NCI-H2081 (cell line): Measurements from ENCODE around the gene ANKS3.
"Not testable (repeated sequence)": the region's sequence is repeated elsewhere in the genome, so short reads cannot be mapped to it uniquely, and the experiment has no call there.

Source experiments
- DNase-seq, 2 experiments: peaks; one replicate each; lab custom pipeline; 2025; lab: John Stamatoyannopoulos, UW

The ANKS3 gene

DNA sequence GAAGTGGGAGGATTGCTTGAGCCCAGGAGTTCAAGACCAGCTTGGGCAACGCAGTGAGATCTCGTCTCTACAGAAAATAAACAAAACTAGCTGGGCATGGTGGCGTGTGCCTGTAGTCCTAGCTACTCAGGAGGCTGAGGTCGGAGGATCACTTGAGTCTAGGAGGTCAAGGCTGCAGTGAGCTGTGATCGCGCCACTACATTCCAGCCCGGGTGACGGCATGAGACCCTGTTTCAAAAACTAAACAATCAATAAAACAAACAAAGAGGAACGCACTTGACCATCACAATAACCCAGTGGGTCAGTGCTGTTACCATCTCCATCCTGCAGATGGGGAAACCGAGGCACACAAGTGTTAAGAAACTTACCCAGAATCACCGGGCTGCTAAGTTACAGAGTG, 19.2 kb upstream of the ANKS3 start:
- DNase-seq = no peak

DNA sequence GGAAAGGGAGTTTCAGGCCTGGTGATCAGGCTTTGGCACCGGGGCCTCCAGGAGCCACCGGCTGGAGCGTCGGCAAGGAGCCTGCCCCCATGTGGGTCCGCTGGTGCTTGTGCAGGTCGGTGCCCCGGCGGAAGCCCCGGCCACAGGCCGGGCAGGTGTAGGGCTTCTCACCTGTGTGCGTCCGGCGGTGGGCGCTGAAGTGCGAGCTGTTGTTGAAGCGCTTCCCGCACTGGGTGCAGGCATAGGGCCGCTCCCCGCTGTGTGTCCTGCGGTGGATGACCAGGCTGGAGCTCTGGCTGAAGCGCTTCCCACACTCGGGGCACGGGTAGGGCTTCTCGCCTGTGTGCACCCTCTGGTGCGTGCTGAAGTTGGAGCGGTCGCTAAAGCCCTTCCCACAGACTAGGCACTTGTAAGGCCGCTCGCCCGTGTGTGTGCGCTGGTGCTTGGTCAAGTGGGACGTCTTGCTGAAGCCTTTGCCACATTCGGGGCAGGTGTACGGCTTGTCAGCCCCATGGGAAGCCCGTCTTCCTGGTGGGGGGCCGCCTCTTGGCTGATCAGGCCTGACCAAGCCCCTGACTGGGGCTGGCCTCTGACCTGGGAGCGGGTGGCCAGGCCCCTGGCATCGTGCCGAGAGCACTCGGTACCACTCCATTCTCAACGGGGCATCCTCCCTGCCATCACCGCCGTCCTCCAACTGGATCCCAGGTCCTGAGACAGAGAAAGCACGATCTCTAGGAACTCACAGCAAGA, 18.5 kb upstream of the ANKS3 start:
- DNase-seq = no peak

DNA sequence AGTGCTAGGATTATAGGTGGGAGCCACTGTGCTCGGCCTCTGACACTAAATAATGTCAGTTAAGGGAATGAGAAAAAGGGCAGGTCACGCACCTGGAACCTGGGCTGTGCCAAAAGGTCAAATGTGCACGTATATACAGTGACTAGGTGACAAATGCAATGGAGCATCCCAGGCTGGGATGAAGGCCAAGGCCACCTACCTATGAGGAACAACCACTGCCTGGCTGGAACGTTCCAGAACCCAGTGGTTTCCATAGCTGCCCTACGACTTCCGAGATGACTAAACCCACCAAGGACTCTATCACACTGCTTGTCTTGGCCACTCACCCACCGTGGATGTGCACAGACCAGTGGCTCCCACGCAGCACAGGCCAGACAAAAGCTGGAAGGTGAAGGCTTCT, 16.8 kb upstream of the ANKS3 start:
- DNase-seq = no peak

DNA sequence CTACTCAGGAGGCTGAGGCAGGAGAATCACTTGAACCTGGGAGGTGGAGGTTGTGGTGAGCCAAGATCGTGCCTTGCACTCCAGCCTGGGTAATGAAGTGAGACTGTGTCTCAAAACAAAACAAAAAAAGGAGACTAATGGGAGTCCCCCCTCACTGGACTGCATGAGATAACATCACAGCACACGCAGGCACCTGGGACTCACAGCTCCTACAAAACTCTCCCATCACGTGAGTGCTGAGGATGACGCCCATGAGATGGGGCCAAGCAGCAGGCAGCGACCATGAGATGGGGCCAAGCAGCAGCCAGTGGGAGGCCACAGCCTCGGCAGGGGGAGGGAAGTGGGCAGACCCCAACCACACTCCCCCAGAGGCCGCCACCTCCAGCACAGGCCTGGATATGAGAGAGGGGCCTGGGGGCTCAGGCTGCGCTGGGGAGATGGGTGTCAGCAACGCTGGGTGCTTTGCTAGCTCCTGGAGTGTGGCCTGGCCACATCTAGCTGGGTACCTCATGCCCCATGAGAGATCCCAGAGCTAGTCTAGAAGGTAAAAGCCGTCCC, 15.7 kb upstream of the ANKS3 start:
- DNase-seq = no peak

DNA sequence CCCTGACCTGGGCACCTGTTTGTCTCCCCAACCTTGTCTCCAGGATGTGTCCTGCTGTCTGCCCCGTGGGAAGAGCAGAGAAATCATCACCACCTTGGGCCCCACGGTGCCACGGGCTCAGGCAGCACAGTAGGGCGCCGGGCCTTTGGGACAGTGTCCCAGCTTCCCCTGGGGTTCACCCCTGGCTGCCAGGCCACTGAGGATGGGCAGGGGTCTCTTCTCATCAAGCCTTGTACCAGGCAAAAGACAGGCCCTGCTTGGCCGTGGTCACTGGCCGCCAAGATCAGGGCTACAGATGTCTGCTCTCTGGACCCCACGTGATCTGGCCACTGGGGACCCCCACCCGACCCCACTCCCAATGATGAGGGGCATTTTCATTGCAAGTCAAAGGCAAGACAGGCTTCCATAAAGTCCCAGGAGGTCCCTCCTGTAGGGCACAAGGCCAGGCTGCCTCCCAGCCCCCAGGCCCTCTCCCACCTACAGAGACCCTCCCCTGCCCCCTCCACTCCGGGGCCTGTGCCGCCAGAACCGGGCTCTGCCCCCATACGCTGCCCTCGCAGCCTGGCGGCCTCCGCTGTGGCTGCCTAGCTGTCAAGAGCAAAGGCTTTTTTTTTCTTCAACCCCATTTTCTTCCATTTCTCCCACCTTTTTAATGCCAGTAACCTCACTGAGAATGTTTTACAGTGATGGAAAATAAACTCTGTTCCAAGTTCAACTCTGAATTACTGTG, 14.8 kb upstream of the ANKS3 start:
- no peak for DNase-seq

DNA sequence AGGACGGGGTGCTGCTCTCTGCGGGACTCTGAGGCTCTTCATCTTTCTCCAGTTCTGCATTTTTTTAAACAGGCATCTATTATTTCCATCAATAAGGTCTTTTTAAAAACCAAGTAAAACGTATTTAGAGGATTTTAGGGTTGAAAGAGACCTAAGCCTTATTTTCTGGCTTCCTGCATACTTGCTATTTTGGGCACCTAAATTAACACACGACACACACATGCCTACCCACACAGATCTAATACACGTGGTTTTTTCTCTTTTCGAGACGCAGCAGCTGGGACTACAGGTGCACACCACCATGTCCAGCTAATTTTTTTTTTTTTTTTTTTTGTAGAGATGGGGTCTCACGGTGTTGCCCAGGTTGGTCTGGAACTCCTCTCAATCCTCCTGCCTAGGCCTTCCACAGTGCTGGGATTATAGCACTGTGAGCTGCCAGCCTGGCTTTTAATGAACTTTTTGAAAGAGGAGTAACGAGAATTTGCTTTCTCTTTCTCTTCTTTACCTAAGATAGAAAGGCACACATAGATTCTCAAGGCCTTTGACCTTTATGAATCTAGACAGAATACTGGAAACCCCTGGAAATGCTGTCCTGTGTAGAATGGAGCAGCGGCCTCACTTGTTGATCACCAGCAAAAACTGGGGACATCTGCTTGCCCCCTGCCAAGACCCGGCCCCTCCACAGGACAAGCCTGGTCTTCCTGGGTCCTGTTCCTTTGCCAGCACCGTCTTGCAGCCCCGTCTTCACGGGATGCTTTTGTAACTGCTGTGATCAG, 14.0 kb upstream of the ANKS3 start:
- DNase-seq = no peak

DNA sequence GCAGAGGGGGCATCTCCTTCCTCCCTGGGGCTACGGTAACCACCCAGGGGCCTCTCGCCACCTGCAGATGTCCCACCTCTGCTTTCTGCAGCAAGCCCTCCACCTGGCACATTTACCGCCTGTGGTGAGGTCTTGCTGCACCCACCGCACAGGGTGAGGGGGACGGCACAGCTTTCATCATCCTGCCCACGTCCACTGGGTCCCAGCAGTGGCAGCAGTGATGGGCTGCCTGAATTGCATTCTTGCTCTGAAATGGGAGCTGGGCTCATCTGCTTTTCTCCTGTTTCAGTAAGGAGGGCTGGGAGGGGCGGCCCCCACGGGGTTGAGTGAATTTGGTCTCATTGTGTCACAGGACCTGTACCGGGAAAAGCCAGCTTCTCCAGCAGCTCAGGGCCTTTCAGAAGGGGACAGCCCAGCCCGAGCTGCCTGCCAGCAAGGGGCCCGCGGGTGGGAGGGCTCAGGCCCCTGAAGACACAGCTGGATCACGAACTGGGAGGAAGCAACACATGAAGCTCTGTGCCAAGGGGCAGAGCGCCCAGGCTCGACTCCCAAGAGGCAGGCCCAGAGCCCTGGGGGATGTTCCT, 13.0 kb upstream of the ANKS3 start:
- DNase-seq = no peak

DNA sequence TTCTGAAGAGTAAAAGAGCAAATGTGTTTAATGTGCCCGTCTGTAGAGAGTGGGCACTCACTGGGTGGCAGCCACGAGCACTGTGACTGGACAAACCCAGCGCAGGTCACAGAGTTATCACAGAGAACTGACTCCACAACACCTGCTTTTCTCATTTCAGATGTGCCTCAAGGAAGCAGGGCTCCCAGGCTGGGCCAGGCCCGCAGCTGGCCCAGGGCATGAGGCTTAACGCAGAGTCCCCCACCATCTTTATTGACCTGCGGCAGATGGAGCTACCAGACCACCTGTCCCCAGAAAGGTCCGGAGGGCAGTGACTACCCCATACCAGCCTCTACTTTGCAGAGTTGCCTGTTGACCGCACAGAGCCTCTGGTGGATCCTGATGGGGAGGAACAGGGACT, 12.1 kb upstream of the ANKS3 start:
- DNase-seq = no peak

DNA sequence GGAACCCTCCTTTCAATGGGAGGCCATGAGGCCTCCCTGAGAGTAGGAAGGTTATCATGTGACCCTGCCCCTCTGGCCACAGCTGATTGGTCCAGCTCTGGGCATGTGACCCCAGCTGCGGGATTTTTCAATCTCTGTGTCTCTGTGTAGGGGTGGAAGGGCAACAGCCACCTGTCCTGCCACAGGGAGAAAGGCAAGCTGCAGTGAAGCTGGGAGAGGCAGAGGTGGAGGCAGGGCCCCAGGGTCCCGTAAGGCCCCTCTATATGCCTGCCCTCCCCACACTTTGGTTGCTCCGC, 11.2 kb upstream of the ANKS3 start:
- DNase-seq = no peak

DNA sequence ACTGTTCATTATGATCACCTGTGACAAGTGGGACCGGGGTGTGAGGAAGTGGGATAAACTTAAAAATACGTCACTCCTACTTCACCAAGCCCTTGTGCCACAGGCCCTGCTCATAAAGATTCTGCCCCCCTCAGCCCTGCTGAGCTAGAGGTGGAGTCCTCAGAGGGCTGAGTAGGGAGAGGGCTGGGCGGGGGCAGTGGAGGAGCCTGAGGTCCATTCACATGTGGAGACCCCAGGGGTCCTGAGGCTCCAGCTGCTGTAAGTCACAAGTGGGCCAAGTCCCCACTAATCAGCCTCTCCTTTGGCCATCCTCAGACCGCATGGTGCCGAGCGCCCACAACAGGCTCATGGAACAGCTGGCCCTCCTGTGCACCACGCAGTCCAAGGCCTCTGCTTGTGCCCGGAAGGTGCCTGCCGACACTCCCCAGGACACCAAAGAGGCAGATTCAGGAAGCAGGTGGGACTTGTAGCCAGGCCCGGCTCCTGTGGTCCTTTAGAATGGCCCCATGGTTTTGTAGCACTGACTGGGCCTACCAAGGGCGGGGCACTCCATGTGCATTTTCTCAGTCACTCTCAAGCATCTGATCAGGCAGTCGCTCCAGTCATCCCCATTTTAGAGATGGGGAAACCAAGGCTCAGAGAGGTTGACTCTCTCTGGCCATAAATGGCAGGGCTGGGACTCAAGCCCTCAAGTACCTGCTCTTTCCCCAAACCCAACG, 10.6 kb upstream of the ANKS3 start:
- no peak for DNase-seq

DNA sequence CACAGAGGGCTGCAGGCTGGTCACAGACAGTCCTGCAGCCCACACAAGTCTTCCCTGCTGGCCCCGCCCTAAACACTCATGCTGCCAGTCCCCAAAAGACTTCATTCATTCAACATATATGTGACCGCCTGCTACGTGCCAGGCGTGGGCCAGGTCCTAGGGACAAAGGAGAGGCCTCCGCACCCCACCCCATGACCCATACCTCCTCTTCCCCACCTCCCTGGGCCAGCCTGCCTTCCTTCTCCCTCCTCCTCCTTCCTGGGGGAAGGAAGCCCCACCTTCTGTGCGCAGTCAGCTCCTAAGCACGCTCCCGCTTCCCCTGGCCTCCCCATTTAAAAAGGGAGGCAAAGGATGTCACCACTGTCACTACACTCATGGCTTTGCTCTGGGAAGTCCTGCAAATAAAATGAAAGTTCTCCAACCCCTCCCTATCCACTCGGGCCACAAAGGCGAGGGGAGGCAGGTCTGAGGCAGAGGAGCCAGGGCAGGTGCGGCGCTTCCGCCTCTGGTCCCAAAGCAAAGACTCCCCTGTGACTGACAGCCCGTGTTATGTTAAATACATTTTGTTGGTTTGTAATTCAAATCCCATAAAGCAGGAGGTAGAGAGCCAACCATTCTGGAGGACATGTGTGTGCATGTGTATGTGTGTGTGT, 9.3 kb upstream of the ANKS3 start:
- DNase-seq = no peak

DNA sequence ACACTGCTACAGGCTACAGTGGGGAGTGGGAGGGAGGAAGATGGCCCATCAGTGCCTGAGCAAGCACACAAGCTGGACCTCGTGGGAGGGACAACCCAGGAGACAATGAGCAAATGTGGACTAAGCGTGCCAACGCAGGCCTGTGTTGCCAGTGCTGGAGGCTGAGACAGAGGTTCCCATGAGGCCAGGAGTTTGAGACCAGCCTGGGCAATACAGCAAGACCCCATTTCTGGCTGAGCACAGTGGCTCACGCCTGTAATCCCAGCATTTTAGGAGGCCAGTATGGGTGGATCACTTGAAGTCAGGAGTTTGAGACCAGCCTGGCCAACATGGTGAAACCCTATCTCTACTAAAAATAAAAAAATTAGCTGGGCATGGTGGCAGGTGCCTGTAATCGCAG, 4.3 kb upstream of the ANKS3 start:
- not testable (repeated sequence) for DNase-seq

DNA sequence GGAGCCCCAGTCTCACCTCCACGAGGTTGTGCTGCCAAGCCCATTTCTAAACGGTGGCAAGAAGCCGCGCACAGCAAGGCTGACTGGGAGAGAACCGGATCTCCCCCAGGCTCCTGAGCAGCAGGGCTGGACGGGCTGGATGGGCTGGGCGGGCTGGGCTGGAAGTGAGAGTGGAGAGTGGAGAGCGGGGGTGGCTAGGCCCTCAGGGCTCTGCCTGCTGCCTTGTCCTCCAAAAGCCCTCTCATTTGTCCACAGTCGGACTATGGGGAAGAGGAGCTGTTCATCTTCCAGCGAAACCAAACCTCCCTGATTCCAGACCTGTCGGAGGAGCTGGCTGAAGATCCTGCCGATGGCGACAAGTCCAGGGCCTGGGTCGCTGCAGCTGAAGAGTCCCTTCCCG, 3.5 kb upstream of the ANKS3 start:
- no peak for DNase-seq

DNA sequence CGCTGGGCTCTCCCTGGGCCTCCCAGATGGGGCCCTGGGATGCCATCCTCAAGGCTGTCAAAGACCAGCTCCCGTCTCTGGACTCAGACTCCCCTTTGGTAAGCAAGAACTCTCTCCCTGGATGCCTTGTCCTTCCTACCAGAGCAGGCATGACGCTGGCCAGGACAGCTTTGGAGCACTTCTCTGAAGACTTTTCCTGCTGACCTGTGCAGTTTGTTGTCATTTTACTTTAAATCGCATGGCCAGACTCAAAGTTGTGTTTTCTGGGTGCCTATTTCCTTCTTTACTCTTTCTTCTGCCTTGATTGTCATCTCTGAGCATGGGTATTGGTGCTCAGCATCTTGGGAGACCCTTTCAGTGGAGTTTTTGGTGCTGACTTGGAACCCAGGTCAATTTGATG, 2.5 kb upstream of the ANKS3 start:
- no peak for DNase-seq

DNA sequence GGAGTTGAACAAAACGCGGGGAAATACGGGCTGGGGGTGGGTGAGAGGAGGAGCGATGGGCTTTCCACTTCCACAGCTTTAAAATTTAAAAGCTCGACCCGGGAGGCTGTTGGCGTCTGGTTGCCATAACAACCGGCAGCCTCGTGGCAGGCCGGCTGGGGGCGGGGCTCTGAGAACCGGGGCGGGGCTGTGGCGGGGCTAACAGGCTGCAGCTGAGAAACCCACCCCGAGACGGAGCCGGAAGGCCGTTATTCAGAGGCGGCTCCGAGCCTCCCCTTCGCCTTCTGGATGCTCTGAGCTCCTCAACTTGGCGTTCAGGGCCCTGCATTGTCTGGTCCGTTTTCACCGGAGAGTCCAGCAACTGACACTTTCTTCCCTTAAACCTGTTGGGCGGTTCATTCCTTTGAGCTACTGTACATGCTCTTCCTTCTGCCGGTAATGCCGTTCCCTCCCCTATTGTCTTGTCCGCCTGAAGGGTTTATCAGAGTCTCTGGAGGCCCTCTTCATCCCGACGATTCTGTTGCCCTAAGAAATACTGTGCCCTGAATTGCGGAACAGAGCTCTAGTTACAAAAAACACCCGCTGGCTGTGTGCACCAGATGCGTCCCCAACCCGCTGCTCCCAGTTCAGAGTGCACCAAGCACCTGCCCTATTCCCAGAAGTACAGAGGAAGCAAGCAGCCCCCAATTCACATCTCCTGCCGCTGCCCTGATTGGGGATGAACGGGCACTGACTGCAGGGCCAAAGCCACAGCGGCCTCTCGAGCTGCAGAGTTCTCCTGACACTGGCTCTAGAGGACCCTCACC, 862 bp upstream of the ANKS3 start:
- DNase-seq = peak; percentile 59 to 71

DNA sequence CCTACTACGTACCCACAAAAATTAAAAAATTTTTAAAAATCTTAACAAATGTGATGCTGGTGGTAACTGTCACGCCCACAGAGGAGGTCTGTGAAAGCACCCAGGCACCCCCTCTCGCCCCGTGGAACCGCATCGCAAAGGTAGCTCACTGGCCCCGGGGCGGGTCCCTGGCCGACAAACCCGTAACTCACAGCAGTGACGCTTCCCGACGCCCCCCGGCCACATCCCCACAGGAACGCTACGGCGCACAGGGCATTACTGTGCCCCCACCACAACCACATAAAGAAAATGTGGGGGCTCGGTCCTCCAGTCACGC, 366 bp downstream of the ANKS3 start:
- DNase-seq = peak in 1 of 2 experiments; percentile 20

DNA sequence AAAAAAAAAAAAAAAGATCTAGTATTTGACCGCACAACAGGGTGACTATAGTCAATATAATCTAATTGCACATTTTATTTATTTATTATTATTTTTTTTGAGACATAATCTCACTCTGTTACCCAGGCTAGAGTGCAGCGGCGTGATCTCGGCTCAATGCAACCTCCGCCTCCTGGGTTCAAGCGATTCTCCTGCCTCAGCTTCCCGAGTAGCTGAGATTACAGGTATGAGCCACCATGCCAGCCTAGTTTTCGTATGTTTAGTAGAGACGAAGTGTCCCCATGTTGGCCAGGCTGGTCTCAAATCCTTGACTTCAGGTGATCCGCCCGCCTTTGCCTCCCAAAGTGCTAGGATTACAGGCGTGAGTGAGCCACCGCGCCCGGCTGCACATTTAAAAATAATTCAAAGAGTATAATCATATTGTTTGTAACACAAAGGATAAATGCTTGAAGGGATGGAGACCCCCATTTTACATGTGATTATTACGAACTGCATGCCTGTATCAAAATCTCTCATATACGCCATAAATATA, 794 bp downstream of the ANKS3 start:
- no peak for DNase-seq

DNA sequence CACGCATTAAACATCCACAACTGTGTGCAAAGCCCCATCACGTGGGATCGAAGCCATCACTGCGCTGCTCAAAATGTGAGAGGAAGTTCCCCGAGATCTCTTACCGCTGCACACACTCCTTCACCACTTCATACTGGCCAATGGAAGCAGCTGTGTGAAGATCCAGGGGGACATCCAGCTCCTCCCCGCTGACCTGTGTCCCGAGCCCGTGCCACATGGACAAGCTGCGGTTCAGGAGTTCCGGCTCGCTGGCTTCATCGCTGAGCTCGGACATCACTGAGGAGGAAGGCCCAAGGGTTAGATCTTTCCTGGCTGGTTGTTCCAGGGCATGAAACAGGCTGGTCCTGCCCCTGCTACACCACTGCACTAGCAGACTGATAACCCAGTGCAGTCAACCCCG, 4.2 kb downstream of the ANKS3 start:
- DNase-seq = no peak

DNA sequence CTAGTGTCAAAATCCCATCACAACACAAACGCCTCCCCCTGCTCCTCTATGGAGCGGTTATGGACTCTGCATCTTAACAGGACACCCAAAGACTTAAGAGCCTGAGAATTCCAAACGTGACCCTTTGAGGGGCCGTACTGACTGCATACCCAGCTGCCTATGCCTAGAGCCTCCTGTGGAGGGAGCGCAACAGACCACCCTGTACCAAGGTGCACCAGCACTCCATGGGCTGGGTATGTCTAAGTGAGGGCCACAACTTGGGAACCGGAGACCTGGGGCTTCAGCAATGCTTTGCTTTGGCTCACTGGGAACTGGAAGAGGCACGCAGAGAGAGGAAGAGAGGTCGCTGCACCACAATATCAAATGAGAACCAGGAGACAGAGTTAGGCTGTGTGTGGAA, 5.4 kb downstream of the ANKS3 start:
- no peak for DNase-seq

DNA sequence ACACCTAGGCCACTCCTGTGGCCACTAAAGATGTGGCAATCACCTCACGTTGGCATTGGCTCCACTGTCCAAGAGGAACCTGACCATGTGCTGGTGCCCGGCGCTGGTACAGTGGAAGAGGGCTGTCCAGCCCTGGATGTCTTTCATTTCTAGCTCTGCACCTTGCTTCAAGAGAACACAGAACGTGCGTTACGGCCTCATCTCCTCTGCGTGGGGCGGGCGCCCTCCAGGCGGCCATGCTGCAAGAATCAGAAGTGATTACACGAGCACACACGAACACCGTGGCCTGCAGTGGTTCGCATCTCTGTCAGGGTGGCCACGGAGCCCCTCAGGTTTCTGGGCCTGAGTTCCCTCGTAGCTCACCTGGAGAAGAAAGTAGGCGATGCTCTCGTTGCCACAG, 7.5 kb downstream of the ANKS3 start:
- DNase-seq = no peak
